ENCODE data around the gene CCDC77. TPM values are rescaled to one million over a fixed set of nuclear protein-coding genes. Genes with fewer than 3 reads are reported as not detected.

CCDC77 gene
- total RNA-seq, 1 experiment from 2014 or later: 7.2 TPM

- Mint-ChIP-seq H3K4me1 (ENCODE audit: insufficient read depth, unreplicated experiment) (peaks cover 10% of the 10 kb centered on the region), H3K9me3 (ENCODE audit: unreplicated experiment) (no peaks in the 10 kb centered on the region), H3K27ac (ENCODE audit: low read depth, unreplicated experiment) (no peak overlapping the region), H3K36me3 (ENCODE audit: insufficient read depth, unreplicated experiment) (no peaks in the 10 kb centered on the region), H3K4me3 (ENCODE audit: unreplicated experiment) (no peak overlapping the region), H3K27me3 (ENCODE audit: insufficient read depth, unreplicated experiment) (peaks cover 19% of the 10 kb centered on the region)
- ChIA-PET POLR2A (interaction anchor here (0.9 kb wide), 1 partner anchor 12 kb away, joined by 4 read pairs; no protein-coding TSS in a partner anchor), CTCF (interaction anchor here (0.9 kb wide), 2 partner anchors 8 to 72 kb away, joined by 3 to 4 read pairs; no protein-coding TSS in a partner anchor)
- TF ChIP-seq CTCF (IDR thresholded peaks at IDR 0.05; ENCODE audit: unreplicated experiment): no peak
- intact Hi-C loops (cut with micrococcal nuclease): no loop called here
- DNase-seq (ENCODE audit: unreplicated experiment): no peak
- no TSS peak for BruUV-seq (replicated peaks)
Measured at GRCh38 chr12:475286-475685, 73.8 kb downstream of the CCDC77 start.

- no TSS peak for BruUV-seq (replicated peaks)
- no peak for DNase-seq (ENCODE audit: unreplicated experiment)
- intact Hi-C loops (cut with micrococcal nuclease): no loop called here
- no peak overlapping the region for H3K27ac Mint-ChIP-seq (ENCODE audit: low read depth, unreplicated experiment)
- H3K4me1 Mint-ChIP-seq (ENCODE audit: insufficient read depth, unreplicated experiment): no peaks in the 10 kb centered on the region
- no peaks in the 10 kb centered on the region for H3K36me3 Mint-ChIP-seq (ENCODE audit: insufficient read depth, unreplicated experiment)
- peaks cover 42% of the 10 kb centered on the region for H3K27me3 Mint-ChIP-seq (ENCODE audit: insufficient read depth, unreplicated experiment)
- CTCF ChIA-PET: interaction anchor here (0.5 to 0.9 kb wide), 3 partner anchors 25 to 67 kb away, joined by 3 read pairs; no protein-coding TSS in a partner anchor
- POLR2A ChIA-PET: no interaction called here
- H3K4me3 Mint-ChIP-seq (ENCODE audit: unreplicated experiment): no peak overlapping the region
- no peak for TF ChIP-seq CTCF (IDR thresholded peaks at IDR 0.05; ENCODE audit: unreplicated experiment)
- no peaks in the 10 kb centered on the region for H3K9me3 Mint-ChIP-seq (ENCODE audit: unreplicated experiment)
Measured at GRCh38 chr12:479161-479560, 77.7 kb downstream of the CCDC77 start.

GRCh38 chr12:480831-481816 is 79.7 kb downstream of the CCDC77 start:
- Mint-ChIP-seq H3K27me3 (ENCODE audit: insufficient read depth, unreplicated experiment) (peaks cover 48% of the 10 kb centered on the region), H3K27ac (ENCODE audit: low read depth, unreplicated experiment) (no peak overlapping the region), H3K4me1 (ENCODE audit: insufficient read depth, unreplicated experiment) (no peaks in the 10 kb centered on the region), H3K9me3 (ENCODE audit: unreplicated experiment) (no peaks in the 10 kb centered on the region), H3K4me3 (ENCODE audit: unreplicated experiment) (no peak overlapping the region), H3K36me3 (ENCODE audit: insufficient read depth, unreplicated experiment) (no peaks in the 10 kb centered on the region)
- ChIA-PET POLR2A (no interaction called here), CTCF (interaction anchor here (0.6 to 1.4 kb wide), 2 partner anchors 38 to 66 kb away, joined by 3 read pairs; no protein-coding TSS in a partner anchor)
- BruUV-seq (replicated peaks): no TSS peak
- intact Hi-C loops (cut with micrococcal nuclease): no loop called here
- no peak for TF ChIP-seq CTCF (IDR thresholded peaks at IDR 0.05; ENCODE audit: unreplicated experiment)
- DNase-seq (ENCODE audit: unreplicated experiment): no peak

- no peaks in the 10 kb centered on the region for H3K36me3 Mint-ChIP-seq (ENCODE audit: insufficient read depth, unreplicated experiment)
- no peak for DNase-seq (ENCODE audit: unreplicated experiment)
- intact Hi-C loops (cut with micrococcal nuclease): no loop called here
- no peak overlapping the region for H3K4me3 Mint-ChIP-seq (ENCODE audit: unreplicated experiment)
- H3K27ac Mint-ChIP-seq (ENCODE audit: low read depth, unreplicated experiment): no peak overlapping the region
- no TSS peak for BruUV-seq (replicated peaks)
- no peaks in the 10 kb centered on the region for H3K9me3 Mint-ChIP-seq (ENCODE audit: unreplicated experiment)
- H3K27me3 Mint-ChIP-seq (ENCODE audit: insufficient read depth, unreplicated experiment): peaks cover 48% of the 10 kb centered on the region
- no peak for TF ChIP-seq CTCF (IDR thresholded peaks at IDR 0.05; ENCODE audit: unreplicated experiment)
- POLR2A ChIA-PET: no interaction called here
- H3K4me1 Mint-ChIP-seq (ENCODE audit: insufficient read depth, unreplicated experiment): no peaks in the 10 kb centered on the region
- CTCF ChIA-PET: interaction anchor here (1.4 kb wide), 1 partner anchor 65 kb away, joined by 3 read pairs; no protein-coding TSS in a partner anchor
Measured at GRCh38 chr12:482061-482460, 80.6 kb downstream of the CCDC77 start.

Measured in MCF 10A (cell line).